Cardiac septum (tissue), 1 donor: Measurements from ENCODE around the gene NUDT4B. TPM values are rescaled to one million over a fixed set of nuclear protein-coding genes. Genes with fewer than 3 reads are reported as not detected.
"Not testable (repeated sequence)": the region's sequence is repeated elsewhere in the genome, so short reads cannot be mapped to it uniquely, and the experiment has no call there.

Experiments
- DNase-seq: peaks from one replicate; pipeline ENCODE4 v3.0.0-alpha.2; 2020; ENCODE audit warnings: low spot score
- intact Hi-C: fragments of 100-400 bp; cut with DNase I; formaldehyde crosslinking; loops from one replicate; pipeline ENCODE4 v1.14.0; 2022
- total RNA-seq: library from RNA; stranded (reverse); fragmentation: NEBNext Ultra II Directional; extraction: Animal tissue kit (Norgen Biotek cat#: 25700); gene quantifications from one replicate; pipeline ENCODE4 v1.2.1, GENCODE V29; 2021
- donor health status: DM: no; HTN: no; CAD: no.

Gene NUDT4B
- total RNA-seq, 1 donor from 2014 or later = not detected

DNA sequence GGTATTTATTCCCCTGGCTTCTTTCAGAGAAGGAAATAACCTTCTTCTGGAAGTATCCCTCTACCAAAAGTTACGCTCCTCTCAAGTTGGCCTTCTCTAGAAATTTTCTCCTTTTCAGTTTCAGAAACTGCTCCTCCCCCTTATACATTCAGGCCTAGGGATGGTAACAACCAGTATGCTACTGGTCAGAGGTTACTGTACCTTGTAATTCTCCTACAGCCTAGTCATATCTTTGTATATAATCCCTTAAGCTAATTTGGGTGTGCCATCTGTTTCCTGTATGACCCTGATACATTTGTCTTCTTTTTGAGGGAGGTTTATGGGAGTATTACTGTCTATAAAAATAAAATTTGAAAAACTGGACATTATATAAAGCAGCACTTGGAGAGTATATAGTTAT is 29.1 kb downstream of the NUDT4B start:
- intact Hi-C loops, DNase-seq: not testable (repeated sequence)

DNA sequence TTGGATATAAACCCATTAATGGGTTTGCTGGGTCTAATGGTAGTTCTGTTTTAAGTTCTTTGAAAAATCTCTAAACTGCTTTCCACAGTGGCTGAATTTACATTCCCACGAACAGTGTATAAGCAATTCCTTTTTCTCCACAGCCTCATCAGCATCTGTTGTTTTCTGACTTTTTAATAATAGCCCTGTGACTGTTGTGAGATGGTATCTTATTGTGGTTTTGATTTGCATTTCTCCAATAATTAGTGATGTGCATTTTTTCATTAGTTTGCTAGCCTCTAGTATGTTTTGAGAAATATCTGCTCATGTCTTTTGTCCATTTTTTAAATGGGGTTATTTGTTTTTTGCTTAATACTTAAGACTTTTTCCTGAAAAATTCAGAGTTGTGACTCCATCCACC is 31.8 kb downstream of the NUDT4B start:
- intact Hi-C loops = not testable (repeated sequence)

DNA sequence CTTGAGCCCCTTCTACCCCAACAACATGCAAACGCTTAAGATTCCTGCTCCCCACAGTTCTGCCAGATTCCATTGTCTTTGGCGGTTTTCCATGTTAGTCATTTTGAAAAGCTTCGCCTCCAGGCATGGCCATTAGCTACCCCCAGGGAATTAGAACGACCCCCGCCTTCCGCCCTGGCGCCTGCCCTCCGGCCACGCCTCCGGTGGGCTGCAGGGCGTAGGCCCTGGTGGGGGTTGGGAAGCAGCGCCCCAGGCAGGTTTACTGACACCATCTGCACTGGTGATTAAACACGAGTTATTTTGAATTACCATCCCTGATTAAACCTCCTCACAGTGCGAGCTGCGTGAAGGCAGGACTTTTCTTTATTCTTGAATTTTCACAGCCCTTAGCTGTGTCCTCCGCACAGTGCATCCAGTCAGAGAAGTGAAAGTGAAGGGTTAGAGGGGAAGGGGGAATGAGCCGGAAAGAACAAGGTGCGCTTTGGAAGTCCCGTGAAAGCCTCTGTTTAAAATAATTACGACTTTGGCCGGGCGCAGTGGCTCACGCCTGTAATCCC is 43.0 kb downstream of the NUDT4B start:
- DNase-seq, intact Hi-C loops: not testable (repeated sequence)

More for the DNA sequence above, 31.8 kb downstream of the NUDT4B start:
- DNase-seq = not testable (repeated sequence)

DNA sequence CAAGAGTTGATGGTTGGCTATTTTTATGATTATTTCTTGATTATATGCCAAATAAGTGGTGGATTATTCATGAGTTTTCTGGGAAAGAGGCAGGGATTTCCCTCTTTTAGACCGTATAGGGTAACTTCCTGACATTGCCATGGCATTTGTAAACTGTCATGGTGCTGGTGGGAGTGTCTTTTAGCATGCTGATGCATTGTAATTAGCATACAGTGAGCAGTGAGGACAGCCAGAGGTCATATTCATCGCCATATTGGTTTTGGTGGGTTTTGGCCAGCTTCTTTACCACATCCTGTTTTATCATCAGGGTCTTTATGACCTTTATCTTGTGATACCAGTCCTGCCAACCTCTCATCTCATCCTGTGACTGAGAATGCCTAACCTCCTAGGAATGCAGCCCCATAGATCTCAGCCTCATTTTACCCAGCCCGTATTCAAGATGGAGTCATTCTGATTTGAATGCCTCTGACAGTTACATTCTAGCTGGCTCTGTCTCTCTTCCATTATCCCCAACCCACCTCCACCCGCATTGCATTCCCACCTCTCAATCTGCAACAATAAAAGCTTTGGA is 45.3 kb downstream of the NUDT4B start:
- intact Hi-C loops, DNase-seq: not testable (repeated sequence)

Other genes with a start within 250 kb of the NUDT4B start
- 11.9 TPM for gene NBPF14, start 152.8 kb upstream of the NUDT4B start, total RNA-seq
- 3,632 TPM for gene PDE4DIP, start 95.7 kb downstream of the NUDT4B start, total RNA-seq